Right atrium auricular region (tissue), 2 donors: ENCODE measurements around the gene WDR62. TPM values are rescaled to one million over a fixed set of nuclear protein-coding genes. Genes with fewer than 3 reads are reported as not detected.
A peak's percentile ranks its signal among the peaks of the same experiment; 100 is the strongest.

Experiments used
- DNase-seq: peaks from one replicate; pipeline ENCODE4 v3.0.0-alpha.2; 2019; ENCODE audit warnings: low spot score
- H3K27ac ChIP-seq, 2 donors: fragments of 200-600 bp; sonication (generic); 1 replicate in 1 of 2; 2 replicates in 1 of 2; pipeline ENCODE4 v1.5.1; 2016 to 2019
- H3K27me3 ChIP-seq, 2 donors: fragments of 200-600 bp; sonication (generic); one replicate each; pipeline versions ENCODE4 v1.5.1 to v1.6.0; 2017 to 2019
- H3K36me3 ChIP-seq: fragments of 200-600 bp; sonication (generic); one replicate; pipeline ENCODE4 v1.5.1; 2016
- H3K4me1 ChIP-seq, 2 donors: fragments of 200-600 bp; sonication (generic); one replicate each; pipeline versions ENCODE4 v1.5.1 to v1.6.0; 2017 to 2019
- H3K4me3 ChIP-seq, 2 donors: fragments of 200-600 bp; sonication (generic); 1 replicate in 1 of 2; 2 replicates in 1 of 2; pipeline ENCODE4 v1.5.1; 2017 to 2019; ENCODE audit warnings: mild to moderate bottlenecking in 1 of 2, moderate library complexity in 1 of 2
- H3K9me3 ChIP-seq, 2 donors: fragments of 200-600 bp; sonication (generic); one replicate each; pipeline ENCODE4 v1.5.1; 2019
- total RNA-seq, 2 donors: library from RNA; depleted of rRNA; stranded (reverse); fragments of >200 nt; gene quantifications; one replicate each; pipeline ENCODE4 v1.1.0, GENCODE V29; 2016
- TF ChIP-seq, protein P1 (sequence below), 2 donors: fragments of 200-600 bp; sonication (generic); IDR thresholded peaks; one replicate each; pipeline ENCODE4 v1.5.1; 2019; ENCODE audit warnings: antibody characterized with exemption in 2 of 2

The WDR62 gene
- total RNA-seq, 2 donors from 2014 or later: 0.75 to 10.6 TPM

DNA sequence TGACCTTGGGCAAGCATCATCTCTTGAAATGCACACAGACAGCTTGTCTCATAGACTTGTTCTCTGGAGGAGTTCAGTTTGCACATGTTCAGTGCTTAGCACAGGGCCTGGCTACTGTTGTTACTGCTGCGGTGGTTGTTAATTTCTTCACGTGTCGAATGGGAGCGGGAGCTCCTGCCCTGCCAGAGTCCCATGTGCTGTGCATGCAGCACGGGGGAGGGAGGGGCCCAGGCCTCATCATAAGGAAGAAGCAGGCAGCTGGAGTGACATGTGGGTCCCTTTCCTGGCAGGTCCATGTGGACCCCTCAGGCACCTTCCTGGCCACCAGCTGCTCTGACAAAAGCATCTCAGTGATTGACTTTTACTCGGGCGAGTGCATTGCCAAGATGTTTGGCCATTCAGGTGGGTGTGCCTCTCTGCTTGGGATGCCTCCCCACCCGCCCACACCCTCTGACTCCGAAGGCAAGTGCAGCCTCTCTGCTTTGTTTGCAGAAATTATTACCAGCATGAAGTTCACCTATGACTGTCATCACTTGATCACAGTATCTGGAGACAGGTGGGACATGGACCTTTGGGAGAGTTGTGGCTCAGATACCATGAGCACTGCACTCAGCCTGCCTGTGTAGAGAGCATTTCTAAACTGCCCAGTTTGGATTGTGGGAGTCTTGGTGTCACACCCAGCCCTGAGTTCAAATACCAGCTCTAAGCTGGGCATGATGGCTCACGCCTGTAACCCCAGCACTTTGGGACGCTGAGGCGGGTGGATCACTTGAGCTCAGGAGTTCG lies 36.4 kb downstream of the WDR62 start:
- H3K27me3 ChIP-seq: no peaks in the 10 kb centered on the region
- peaks cover 0 to 9% of the 10 kb centered on the region in 2 donors for H3K4me1 ChIP-seq
- TF ChIP-seq, protein P1, sequence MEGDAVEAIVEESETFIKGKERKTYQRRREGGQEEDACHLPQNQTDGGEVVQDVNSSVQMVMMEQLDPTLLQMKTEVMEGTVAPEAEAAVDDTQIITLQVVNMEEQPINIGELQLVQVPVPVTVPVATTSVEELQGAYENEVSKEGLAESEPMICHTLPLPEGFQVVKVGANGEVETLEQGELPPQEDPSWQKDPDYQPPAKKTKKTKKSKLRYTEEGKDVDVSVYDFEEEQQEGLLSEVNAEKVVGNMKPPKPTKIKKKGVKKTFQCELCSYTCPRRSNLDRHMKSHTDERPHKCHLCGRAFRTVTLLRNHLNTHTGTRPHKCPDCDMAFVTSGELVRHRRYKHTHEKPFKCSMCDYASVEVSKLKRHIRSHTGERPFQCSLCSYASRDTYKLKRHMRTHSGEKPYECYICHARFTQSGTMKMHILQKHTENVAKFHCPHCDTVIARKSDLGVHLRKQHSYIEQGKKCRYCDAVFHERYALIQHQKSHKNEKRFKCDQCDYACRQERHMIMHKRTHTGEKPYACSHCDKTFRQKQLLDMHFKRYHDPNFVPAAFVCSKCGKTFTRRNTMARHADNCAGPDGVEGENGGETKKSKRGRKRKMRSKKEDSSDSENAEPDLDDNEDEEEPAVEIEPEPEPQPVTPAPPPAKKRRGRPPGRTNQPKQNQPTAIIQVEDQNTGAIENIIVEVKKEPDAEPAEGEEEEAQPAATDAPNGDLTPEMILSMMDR (IDR thresholded peaks at IDR 0.05): no peak
- no peak overlapping the region for H3K27ac ChIP-seq
- no peaks in the 10 kb centered on the region for H3K36me3 ChIP-seq
- no peak overlapping the region for H3K4me3 ChIP-seq
- no peaks in the 10 kb centered on the region for H3K9me3 ChIP-seq
- DNase-seq: no peak

DNA sequence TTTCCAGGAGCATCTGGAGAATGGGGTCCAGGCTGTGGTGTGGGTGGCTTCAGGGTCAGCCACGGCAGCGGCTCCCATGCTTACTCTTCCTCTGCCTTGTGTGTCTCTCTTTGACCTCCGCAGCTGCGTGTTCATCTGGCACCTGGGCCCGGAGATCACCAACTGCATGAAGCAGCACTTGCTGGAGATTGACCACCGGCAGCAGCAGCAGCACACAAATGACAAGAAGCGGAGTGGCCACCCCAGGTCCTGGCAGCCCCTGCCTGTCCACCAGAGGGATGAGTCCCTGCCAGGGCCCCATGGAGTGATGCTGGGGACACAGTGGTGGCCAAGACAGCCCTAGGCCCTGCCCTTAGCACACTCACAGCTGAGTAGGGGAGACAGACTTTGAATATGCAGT lies 37.9 kb downstream of the WDR62 start:
- TF ChIP-seq, protein P1 (IDR thresholded peaks at IDR 0.05): no peak
- no peak overlapping the region for H3K27ac ChIP-seq
- DNase-seq: no peak
- peaks cover 0 to 9% of the 10 kb centered on the region in 2 donors for H3K4me1 ChIP-seq
- no peaks in the 10 kb centered on the region for H3K27me3 ChIP-seq
- H3K4me3 ChIP-seq: no peak overlapping the region
- H3K36me3 ChIP-seq: no peaks in the 10 kb centered on the region
- no peaks in the 10 kb centered on the region for H3K9me3 ChIP-seq

DNA sequence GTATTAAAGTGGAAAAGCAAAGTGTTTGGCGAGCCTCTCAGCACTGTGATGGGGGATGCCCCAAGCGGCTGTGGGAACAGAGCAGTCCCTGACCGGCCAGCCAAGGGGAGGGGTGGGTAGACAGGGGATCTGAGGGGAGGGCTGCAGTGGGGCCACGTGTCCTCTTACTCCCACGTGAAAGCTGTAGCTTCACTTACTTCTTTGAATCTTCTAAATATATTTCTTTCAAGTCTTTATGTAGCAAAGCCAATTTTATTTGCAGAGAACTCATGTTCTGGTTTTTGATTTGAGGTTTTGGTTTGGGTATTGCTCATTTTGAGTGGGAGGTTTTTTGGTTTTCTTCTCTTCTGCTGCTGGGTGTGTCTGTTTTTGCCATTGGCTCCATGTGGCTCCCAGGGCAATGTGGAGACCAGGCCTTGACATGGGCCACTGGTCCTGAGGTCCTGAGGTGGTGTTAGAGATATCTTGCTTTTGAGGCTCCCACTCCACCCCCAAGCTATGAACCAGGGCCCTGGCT lies 38.5 kb downstream of the WDR62 start:
- TF ChIP-seq, protein P1 (IDR thresholded peaks at IDR 0.05): no peak
- H3K36me3 ChIP-seq: no peaks in the 10 kb centered on the region
- peak overlapping the region; percentile 7 to 48 for H3K27ac ChIP-seq
- no peak for DNase-seq
- H3K4me1 ChIP-seq: peaks cover 0 to 9% of the 10 kb centered on the region in 2 donors
- no peaks in the 10 kb centered on the region for H3K27me3 ChIP-seq
- H3K9me3 ChIP-seq: no peaks in the 10 kb centered on the region
- no peak overlapping the region for H3K4me3 ChIP-seq

DNA sequence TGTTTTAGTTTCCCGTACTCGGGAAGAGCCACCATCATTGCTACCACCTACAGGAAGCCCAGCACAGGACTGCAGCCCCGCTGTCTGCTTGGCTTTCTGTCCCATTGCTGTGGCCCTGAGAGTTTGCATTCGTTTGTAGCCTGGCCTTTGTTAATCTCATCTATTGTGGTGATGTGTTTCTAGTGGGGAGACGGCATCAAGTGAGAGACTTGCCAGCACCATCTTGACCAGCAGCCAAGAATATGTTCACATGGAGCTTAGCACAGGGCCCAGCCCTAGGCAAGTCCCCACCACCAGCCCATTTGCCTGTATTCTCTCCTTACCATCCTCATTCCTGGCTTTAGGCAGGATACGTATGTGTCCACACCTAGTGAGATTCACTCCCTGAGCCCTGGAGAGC lies 39.0 kb downstream of the WDR62 start:
- H3K9me3 ChIP-seq: no peaks in the 10 kb centered on the region
- TF ChIP-seq, protein P1 (IDR thresholded peaks at IDR 0.05): no peak
- no peak for DNase-seq
- no peak overlapping the region for H3K4me3 ChIP-seq
- H3K36me3 ChIP-seq: no peaks in the 10 kb centered on the region
- H3K4me1 ChIP-seq: peaks cover 0 to 9% of the 10 kb centered on the region in 2 donors
- no peaks in the 10 kb centered on the region for H3K27me3 ChIP-seq
- H3K27ac ChIP-seq: peak overlapping the region; percentile 7 to 48

DNA sequence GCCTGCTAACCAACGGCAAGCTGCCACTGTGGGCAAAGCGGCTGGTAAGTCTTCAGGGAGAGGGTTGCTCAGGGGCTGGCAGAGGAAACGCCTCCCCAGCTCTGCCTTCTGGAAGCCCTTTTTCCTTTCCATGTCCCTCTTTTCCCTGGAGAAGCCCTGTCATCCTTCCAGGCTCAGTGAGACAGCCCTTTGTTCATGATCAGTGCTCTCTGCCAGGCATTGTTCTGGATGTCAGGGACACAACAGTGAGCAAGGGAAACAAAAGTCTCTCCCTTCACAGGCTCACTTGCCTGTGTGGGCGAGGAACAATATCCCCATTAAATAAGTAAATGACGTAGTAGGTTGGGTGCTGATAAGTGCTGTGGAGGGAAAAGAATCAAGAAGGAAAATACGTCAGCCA lies 42.3 kb downstream of the WDR62 start:
- H3K9me3 ChIP-seq: no peaks in the 10 kb centered on the region
- TF ChIP-seq, protein P1 (IDR thresholded peaks at IDR 0.05): no peak
- H3K27me3 ChIP-seq: no peaks in the 10 kb centered on the region
- no peak overlapping the region for H3K27ac ChIP-seq
- H3K4me1 ChIP-seq: peaks cover 0 to 35% of the 10 kb centered on the region in 2 donors
- no peak for DNase-seq
- no peak overlapping the region for H3K4me3 ChIP-seq
- no peaks in the 10 kb centered on the region for H3K36me3 ChIP-seq
